Measurements from ENCODE around the gene CTDP1.
"Not testable (repeated sequence)": the region's sequence is repeated elsewhere in the genome, so short reads cannot be mapped to it uniquely, and the experiment has no call there.

CTDP1 gene

DNA sequence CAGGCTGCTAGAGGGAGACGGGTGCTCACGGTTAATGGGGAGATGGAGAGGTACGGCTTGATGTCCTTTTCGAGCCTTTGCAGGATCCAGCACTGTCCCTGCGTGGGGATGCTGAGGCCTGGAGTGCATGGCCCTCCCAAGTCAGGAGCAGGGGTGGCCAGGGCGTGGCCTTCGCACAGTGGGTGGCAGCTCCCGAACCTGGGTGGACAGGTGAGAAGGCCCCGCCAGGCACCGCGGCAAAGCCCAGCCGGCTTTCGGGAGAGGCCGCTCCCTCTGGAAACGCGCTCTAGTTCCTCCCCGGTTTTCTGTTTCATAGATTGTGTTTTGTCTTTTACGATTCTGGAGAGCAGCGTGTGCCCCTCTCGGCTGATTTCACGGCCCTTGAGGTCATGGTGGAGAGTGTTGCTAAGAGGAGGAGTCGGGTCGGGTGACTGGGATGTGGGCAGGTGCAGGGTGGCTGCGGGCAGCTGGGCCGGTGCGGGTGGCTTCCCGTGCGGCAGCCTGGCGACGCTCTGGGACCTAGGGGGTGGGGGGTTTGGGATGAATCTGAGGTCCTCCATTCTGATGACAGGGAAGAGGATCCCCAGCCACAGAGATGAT lies 39.4 kb downstream of the CTDP1 start:
- no peak for DNase-seq (ENCODE audit: insufficient read length, low spot score)
- FAIRE-seq, result no peak

DNA sequence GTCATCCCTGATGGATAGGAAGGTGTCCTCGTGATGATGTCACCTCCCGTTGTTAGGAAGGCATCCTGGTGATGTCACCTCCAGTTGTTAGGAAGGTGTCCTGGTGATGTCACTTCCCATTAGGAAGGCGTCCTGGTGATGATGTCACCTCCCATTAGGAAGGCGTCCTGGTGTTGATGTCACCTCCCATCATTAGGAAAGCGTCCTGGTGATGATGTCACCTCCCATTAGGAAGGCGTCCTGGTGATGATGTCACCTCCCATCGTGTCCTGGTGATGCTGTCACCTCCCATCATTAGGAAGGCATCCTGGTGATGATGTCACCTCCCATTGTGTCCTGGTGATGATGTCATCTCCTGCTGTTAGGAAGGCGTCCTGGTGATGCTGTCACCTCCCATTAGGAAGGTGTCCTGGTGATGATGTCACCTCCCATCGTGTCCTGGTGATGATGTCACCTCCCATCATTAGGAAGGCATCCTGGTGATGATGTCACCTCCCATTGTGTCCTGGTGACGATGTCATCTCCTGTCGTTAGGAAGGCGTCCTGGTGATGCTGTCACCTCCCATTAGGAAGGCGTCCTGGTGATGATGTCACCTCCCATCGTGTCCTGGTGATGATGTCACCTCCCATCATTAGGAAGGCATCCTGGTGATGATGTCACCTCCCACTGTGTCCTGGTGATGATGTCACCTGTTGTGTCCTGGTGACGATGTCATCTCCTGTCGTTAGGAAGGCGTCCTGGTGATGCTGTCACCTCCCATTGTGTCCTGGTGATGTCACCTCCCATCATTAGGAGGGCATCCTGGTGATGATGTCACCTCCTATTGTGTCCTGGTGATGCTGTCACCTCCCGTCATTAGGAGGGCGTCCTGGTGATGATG lies 40.1 kb downstream of the CTDP1 start:
- DNase-seq (ENCODE audit: insufficient read length, low spot score); FAIRE-seq: not testable (repeated sequence)

DNA sequence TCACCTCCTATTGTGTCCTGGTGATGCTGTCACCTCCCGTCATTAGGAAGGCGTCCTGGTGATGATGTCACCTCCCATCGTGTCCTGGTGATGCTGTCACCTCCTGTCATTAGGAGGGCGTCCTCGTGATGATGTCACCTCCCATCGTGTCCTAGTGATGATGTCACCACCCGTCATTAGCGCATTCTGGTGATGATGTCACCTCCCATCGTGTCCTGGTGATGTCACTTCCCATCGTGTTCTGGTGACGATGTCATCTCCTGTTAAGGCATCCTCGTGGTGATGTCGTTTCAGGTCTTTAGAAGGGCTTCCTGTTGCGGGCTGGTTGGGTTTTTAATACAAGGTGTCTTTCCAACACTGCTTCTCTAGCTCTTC lies 40.7 kb downstream of the CTDP1 start:
- FAIRE-seq, result no peak
- DNase-seq (ENCODE audit: insufficient read length, low spot score), result no peak

DNA sequence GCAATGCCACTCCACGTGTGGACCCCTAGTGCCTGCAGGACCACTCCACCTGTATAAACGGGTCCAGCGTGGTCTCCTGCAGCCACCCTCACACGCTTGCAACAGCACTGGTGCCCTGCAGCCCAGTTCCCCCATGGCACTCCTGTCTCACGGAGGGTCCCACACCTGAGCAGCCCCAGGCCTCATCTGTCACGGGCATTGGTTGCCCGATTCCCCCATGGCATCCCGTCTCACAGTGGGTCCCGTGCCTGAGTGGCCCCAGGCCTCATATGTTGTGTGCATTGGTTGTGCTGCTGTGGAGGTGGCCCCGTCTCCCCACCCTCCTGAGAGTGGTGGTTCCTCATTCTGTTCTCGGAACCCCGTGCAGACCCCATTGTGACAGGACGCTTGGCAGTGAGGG lies 43.4 kb downstream of the CTDP1 start:
- DNase-seq (ENCODE audit: insufficient read length, low spot score) (no peak), FAIRE-seq (no peak)

DNA sequence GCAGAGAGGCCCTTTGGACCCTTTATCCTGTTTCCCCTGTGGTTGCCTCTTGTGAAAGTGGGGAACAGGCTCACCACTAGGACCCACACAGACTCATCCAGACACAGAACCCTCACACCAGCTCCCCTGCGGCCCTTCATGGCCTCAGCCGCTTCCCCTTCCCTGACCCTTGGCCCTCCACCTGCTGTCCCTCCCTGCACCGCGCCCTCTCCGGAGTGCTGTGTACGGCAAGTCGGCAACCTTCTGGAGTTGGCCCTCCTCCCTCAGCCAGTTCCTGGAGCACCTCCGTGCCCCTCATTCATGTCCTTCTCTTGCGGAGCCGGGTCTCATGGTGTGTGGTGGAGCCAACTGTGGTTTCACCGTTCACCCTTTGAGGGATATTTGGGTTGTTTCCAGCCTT lies 44.0 kb downstream of the CTDP1 start:
- no peak for FAIRE-seq

DNA sequence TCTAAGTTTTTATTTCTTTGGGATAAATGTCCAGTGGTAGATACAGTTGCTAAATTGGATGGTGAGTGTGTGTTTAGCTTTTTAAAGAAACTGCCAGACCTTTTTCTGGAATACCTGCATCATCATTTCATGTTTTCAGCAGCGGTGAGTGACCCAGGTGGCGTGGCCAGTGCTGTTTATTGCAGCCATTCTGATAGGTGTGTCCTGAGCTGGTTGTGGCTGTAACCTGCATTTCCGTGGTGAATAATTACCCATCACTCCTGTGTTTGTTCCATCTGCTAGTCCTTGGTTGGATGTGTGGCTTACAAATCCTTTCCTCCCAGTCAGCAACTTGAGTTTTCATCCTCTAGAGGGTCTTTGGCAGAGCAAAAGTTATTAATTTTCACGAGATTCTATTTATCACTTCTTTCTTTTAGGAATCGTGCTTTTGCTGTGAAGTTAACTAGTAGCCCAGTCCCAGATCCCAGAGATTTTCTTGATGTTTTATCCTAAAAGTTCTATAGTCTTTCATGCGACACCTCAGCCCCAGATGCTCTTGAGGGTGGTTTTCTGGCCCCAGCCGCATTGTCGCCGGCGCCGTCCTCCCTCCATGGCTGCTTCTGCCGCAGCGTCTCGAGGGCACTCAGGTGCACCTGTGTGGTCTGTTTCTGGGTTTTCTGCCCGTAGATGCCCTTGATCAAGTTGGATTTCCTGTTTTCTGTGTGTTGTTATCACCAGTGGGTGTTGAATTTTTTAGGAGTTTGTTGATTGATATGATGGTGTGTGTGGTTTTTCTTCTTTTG lies 44.9 kb downstream of the CTDP1 start:
- DNase-seq (ENCODE audit: insufficient read length, low spot score) (no peak), FAIRE-seq (no peak)

More for the DNA sequence above, 44.0 kb downstream of the CTDP1 start:
- no peak for DNase-seq (ENCODE audit: insufficient read length, low spot score)

DNA sequence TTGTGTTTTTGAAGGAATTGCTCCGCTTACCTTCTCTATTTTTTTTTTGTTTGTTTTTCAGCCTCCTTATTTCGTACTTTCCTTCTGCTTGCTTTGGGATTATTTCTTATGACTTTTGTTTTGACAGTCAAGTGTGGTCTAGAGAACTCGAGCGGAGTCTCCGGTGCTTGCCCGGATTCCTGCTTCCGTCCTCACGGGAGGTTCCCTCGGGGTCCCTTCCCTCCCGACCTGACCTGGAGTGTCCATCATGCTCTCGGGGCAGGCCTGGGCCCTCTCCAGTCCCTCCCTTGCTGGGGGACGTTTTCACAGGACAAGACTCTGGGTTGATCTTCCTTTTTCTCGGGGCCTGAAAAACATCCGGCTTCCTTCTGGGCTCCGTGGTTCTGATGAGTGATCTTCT lies 45.9 kb downstream of the CTDP1 start:
- DNase-seq (ENCODE audit: insufficient read length, low spot score) (no peak), FAIRE-seq (no peak)

DNA sequence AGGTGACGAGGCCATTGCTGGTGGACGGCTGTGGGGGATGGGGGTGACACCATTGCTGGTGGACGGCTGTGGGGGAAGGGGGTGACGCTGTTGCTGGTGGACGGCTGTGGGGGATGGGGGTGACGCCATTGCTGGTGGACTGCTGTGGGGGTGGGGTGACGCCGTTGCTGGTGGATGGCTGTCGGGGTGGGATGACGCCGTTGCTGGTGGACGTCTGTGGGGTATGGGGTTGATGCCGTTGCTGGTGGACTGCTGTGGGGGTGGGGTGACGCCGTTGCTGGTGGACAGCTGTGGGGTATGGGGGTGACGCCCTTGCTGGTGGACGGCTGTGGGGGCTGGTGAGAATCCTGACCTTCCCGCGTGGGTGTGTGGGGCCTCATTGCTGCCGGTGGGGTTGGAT lies 47.1 kb downstream of the CTDP1 start:
- no peak for DNase-seq (ENCODE audit: insufficient read length, low spot score)
- no peak for FAIRE-seq

DNA sequence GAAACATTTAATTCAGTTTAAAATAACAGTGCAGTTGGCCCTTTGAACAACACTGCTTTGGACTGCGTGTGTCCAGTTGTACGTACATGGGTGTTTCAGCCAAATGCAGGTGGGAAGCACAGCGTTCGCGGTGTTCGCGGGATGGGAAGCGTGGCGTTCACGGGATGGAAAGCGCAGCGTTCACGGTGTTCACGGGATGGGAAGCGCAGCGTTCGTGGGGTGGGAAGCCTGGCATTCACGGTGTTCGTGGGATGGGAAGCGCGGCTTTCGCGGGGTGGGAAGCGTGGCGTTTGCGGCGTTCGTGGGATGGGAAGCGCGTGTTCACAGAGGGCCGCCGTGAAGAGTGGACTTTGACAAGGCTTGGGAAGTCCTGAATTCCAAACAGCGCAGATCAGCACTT lies 47.6 kb downstream of the CTDP1 start:
- DNase-seq (ENCODE audit: insufficient read length, low spot score), result no peak
- FAIRE-seq, result no peak

DNA sequence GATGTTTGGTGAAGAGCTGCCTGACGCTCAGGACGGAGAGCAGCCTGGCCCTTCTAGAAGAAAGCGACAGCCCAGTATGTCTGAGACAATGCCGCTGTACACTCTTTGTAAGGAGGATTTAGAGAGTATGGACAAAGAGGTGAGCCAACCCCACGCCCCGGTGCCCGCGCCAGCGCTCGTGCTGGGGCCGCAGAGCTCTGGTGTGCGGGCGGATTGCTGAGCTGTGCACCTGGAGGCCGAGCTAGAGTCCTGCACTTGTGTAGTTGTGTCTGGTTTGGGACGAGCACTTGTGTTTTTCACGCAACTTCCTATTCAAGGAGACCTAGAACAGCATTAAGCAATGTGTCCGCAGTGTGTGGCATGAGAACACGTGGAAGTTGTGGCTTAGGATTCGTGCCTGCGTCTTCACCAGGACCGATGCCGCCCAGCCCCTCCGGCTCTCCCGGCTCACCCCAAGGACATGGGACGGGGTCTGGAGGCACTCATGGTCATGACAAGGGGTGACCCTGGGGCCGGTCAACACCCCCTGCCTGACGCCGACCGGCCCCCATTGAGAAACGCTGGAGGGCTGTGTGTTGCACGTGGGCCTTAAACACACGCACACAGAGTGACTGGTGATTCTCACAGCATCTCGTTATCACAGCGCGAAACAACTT lies 49.5 kb downstream of the CTDP1 start:
- DNase-seq (ENCODE audit: insufficient read length, low spot score) (no peak), FAIRE-seq (no peak)

DNA sequence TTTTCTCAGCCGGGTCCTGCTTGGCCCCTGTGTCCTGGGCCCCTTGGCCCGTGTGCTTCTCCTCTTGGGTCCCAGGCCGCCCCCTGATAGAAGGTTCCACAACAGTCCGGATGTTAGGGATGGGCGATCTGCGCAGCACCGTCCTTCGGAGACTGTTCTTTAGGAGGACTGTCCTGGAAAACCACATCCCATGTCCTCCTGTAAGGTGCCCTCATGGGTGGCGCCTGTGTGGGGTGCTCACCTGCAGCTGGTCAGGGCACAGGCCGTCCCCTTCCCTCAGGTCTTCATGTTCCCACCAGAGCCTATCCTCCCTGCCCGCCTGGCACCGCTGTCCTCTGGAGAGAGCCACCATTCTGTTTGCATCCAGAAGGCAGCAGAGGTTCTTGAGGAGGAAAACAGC lies 50.0 kb downstream of the CTDP1 start:
- no peak for DNase-seq (ENCODE audit: insufficient read length, low spot score)

DNA sequence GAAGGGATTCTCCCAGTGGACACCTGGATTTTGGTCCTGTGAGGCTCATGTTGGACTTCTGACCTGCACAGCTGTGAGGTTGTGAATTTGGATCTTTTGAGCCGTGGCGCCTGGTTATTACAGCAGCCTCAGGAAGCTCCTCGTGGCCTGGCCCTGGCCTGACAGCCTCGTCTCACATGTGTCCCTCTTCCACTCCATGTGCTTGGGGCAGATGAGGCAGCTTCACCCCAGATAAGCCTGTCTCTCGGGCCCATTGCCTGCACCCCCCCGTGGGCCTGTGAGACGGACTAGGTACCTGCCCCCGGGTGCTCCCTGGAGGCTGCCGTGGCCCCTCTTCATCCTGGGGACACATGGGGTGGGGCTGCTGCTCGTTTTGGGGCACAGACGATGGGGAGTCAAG lies 51.2 kb downstream of the CTDP1 start:
- DNase-seq (ENCODE audit: insufficient read length, low spot score) (no peak), FAIRE-seq (no peak)

More for the DNA sequence above, 50.0 kb downstream of the CTDP1 start:
- no peak for FAIRE-seq

DNA sequence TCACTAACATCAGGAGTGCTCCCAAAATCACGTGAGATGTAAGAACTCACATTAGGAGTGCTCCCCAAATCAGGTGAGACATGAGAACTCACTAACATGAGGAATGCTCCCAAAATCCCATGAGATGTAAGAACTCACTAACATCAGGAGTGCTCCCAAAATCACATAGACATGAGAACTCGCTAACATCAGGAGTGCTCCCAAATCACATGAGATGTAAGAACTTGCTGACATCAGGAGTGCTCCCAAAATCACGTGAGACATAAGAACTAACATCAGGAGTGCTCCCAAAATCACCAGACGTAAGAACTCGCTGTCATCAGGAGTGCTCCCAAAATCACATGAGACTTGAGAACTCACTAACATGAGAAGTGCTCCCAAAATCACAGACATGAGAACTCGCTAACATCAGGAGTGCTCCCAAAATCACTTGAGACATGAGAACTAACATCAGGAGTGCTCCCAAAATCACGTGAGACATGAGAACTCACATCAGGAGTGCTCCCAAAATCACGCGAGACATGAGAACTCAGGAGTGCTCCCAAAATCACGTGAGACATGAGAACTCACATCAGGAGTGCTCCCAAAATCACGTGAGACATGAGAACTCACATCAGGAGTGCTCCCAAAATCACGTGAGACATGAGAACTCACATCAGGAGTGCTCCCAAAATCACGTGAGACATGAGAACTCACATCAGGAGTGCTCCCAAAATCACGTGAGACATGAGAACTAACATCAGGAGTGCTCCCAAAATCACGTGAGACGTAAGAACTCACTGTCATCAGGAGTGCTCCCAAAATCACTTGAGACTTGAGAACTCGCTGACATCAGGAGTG lies 52.5 kb downstream of the CTDP1 start:
- DNase-seq (ENCODE audit: insufficient read length, low spot score); FAIRE-seq: not testable (repeated sequence)

DNA sequence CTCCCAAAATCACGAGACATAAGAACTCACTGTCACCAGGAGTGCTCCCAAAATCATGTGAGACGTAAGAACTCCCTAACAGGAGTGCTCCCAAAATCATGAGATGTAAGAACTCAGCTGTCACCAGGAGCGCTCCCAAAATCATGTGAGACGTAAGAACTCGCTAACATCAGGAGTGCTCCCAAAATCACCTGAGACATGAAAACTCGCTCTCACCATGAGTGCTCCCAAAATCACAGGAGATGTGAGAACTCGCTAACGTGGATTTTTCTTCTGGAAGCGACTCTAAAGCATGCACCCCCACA lies 53.1 kb downstream of the CTDP1 start:
- FAIRE-seq (no peak), DNase-seq (ENCODE audit: insufficient read length, low spot score) (no peak)

DNA sequence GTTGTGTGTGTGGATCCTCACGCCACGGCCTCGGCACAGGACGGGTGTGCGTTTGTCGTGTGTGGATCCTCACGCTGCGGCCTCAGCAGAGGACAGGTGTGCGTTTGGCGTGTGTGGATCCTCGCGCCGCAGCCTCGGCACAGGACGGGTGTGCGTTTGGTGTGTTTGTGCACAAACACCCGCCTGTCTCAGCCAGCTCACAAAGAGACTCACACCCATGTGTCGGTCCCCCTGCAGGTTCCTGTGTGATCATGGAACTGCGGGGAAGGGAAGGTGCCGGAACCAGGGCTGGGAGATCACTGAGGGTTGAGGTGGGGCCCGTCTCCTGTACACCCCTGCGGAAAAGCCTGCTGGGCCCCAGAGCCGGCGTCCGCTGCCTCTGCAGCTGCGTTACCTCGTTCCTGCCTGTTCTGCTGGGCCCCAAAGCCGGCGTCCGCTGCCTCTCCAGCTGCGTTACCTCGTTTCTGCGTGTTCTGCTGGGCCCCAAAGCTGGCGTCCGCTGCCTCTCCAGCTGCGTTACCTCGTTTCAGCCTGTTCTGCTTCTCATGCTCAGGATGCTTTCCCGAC lies 53.6 kb downstream of the CTDP1 start:
- DNase-seq (ENCODE audit: insufficient read length, low spot score), result no peak
- no peak for FAIRE-seq

DNA sequence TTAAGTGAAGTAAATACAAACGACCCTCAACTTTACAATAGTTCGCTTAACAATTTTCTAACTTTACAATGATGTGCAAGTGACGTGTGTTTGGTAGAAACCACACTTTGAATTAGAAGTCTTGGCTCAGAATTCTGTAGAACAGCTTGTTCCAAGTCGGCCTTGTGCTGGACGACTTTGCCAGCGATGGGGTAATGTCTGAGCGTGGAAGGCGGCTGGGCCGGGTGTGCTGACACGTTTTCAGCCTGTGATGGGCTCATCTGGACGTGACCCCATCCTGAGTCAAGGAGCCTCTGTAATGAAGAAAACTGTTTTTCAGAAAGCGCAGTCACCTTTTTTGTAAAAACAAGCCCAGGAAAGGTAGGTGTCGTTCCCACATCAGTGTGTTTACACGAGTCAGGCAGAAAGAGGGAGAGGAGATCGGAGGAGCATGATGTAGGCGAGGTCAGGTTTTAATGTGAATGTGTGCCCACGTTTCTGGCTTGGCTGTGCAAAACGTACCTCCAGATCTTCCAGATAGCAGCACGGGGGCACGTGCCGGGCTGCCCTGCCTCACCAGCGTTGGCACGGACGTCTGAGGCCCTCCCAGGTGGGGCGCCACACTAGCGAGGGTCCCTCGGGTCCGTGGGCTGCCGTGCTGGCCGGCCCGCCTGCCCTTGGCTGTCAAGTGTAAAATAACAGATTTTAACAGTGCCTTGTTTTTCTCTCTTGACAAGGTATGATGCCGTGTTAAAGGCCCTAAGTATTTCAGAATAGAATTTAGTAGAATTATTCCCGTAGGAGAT lies 54.6 kb downstream of the CTDP1 start:
- FAIRE-seq, result no peak
- no peak for DNase-seq (ENCODE audit: insufficient read length, low spot score)

DNA sequence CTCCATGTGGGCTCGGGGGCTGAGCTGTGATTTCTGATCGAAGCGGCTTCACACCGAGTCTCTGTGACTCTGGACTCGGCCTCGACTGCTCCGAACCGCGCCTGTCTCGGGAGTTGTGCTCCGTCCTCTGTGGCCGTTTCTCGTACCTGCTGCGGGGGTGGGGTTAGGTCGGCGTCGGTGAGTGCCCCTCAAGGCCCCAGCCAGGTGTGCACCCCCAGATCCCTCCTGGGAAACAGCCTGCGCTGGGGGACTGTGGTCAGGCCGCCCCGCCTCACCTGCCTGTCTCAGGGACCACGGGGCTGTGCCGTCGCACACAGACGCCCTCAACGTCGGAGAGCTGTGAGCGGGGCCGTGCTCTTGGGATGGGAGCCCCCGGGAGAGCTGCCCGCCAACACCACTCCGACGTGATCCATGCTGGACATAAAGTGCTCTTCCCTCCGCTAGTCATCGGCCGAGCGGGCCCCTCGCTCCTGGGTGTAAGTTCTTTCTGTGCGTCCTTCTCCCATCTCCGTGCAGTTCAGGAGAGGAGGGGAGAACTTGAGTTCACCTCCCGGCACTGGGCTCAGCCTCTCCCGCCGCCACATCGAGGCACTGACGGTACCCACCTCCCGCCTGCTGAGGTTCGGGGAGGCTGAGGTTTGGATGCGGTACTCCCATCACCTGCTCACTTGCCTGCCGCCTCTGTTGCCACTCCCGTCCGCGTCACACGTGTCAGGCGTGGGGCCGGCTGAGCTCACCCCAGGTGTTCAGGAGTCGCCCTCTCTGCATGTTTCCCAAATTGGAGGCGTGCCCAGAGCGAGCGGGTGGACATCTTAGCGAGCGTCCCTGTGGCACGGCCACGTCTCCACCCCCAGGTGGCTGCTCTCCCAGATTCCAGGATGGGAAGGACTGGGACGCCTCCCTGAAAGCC lies 55.7 kb downstream of the CTDP1 start:
- DNase-seq (ENCODE audit: insufficient read length, low spot score), result no peak

DNA sequence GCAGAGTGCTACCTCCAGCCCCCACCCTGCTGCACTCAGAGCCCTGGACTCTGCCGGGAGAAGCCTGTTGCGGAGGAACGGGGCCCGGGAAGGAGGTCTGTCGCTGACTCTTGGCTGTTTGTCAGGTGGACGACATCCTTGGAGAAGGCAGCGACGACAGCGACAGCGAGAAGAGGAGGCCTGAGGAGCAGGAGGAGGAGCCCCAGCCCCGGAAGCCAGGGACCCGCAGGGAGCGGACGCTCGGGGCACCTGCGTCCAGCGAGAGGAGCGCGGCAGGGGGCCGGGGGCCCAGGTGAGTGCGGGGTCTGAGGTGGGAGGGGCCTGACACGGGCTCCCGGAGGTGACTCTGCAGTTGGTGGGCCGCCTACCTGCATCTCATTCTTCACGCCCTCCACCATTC lies 56.6 kb downstream of the CTDP1 start:
- no peak for DNase-seq (ENCODE audit: insufficient read length, low spot score)
- FAIRE-seq, result no peak

More for the DNA sequence above, 55.7 kb downstream of the CTDP1 start:
- FAIRE-seq, result no peak
